Bronchial epithelial cell (primary cell): ENCODE results near the gene SLC1A2. TPM values are rescaled to one million over a fixed set of nuclear protein-coding genes. Genes with fewer than 3 reads are reported as not detected.

Source experiments
- DNase-seq: peaks from one replicate; pipeline ENCODE4 v3.0.0-alpha.2; 2010; ENCODE audit warnings: low read depth
- FAIRE-seq: peaks from 2 replicates; lab custom pipeline; 2011; peaks lifted over from hg19 to GRCh38; lab: Jason Lieb, UNC
- H3K27me3 ChIP-seq: 2 replicates; pipeline ENCODE4 v1.5.1; 2011; ENCODE audit warnings: low read length; ENCODE audit not compliant: control insufficient read depth, insufficient read depth
- H3K36me3 ChIP-seq: 2 replicates; pipeline ENCODE4 v1.5.1; 2011; ENCODE audit warnings: low read length; ENCODE audit not compliant: control insufficient read depth, insufficient read depth
- H3K4me3 ChIP-seq: 2 replicates; pipeline ENCODE4 v1.5.1; 2011; ENCODE audit warnings: mild to moderate bottlenecking, low read depth, low read length, control low read depth
- total RNA-seq: library from RNA; depleted of rRNA; stranded (reverse); fragments of >200 nt; gene quantifications from 2 replicates; pipeline ENCODE4 v1.2.1, GENCODE V29; 2014
- TF ChIP-seq, protein P1 (sequence below): IDR thresholded peaks from 2 replicates; pipeline ENCODE4 v1.5.1; 2011; ENCODE audit warnings: mild to moderate bottlenecking, moderate library complexity, low read length, control low read depth, inconsistent platforms; ENCODE audit not compliant: insufficient read depth, severe bottlenecking

Gene SLC1A2
- total RNA-seq, 1 donor from 2014 or later, result under 0.01 TPM

DNA sequence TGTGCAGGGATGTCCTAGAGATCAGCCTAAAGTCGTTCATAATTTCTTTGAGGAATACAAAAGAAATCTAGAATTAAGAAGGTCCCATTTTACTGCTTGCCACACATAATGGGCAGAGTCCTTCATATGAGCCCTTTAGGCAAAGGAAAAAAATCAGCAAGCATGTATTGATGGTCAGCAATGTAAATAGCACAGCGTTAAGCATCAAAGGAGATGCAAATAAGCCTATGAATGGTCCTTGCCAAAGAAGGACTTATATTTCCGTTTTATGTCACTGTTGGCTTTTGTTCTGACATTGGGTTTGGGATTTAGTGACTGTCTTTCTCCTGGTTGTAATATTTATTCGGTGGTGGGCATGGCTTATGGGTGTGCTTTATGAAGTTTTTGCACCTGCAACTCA is 210.6 kb downstream of the SLC1A2 start:
- no peak overlapping the region for H3K4me3 ChIP-seq
- FAIRE-seq (no peak), DNase-seq (no peak)
- H3K27me3 ChIP-seq, result no peaks in the 10 kb centered on the region
- TF ChIP-seq, protein P1, sequence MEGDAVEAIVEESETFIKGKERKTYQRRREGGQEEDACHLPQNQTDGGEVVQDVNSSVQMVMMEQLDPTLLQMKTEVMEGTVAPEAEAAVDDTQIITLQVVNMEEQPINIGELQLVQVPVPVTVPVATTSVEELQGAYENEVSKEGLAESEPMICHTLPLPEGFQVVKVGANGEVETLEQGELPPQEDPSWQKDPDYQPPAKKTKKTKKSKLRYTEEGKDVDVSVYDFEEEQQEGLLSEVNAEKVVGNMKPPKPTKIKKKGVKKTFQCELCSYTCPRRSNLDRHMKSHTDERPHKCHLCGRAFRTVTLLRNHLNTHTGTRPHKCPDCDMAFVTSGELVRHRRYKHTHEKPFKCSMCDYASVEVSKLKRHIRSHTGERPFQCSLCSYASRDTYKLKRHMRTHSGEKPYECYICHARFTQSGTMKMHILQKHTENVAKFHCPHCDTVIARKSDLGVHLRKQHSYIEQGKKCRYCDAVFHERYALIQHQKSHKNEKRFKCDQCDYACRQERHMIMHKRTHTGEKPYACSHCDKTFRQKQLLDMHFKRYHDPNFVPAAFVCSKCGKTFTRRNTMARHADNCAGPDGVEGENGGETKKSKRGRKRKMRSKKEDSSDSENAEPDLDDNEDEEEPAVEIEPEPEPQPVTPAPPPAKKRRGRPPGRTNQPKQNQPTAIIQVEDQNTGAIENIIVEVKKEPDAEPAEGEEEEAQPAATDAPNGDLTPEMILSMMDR, result no peak
- H3K36me3 ChIP-seq, result peaks cover 21% of the 10 kb centered on the region

DNA sequence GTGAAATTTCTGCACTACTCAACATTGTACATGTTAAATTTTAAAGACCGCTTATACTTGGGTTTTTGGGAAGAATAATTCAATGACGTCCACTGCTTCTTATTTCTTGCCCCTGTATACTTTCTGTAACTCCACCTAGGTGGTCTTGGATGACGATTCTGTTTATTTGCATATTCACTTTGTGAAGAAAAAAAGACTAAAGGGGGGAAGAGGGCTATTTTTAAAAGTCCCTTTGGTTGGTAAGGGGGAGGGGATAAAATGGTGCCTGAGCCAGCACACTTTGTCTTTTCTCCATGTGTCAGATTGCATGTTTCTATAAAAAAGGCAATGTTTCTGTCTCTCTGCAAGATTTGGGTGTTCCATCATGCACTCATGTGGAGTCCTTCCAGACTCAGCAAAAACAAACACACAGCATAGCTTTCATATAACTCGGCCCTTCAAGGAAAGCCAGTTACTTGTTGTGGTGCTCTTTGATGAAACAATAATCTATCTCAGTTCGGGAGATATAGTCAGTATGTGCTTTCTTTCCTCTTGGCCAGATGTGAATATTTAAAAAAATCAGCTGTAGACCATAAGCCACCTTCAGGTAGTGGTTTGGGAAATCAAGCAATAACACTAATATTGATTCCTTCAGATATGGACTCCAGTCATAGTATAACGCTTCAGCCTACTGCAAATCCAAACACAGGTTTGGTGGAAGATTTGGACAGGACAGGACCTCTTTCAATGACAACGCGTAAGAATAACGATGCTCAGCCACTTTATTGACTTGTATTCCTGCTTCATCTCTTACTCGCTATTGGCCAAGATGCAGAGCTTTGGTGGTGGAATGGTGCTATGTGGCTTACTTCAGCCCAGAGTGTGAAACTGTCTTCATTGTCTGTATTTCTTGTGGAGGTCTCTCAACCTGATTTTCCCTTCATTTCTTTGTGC is 211.6 kb downstream of the SLC1A2 start:
- peak; percentile 68 for FAIRE-seq
- no peak overlapping the region for H3K4me3 ChIP-seq
- H3K36me3 ChIP-seq, result peaks cover 19% of the 10 kb centered on the region
- H3K27me3 ChIP-seq, result no peaks in the 10 kb centered on the region
- no peak for DNase-seq
- TF ChIP-seq, protein P1, result no peak

DNA sequence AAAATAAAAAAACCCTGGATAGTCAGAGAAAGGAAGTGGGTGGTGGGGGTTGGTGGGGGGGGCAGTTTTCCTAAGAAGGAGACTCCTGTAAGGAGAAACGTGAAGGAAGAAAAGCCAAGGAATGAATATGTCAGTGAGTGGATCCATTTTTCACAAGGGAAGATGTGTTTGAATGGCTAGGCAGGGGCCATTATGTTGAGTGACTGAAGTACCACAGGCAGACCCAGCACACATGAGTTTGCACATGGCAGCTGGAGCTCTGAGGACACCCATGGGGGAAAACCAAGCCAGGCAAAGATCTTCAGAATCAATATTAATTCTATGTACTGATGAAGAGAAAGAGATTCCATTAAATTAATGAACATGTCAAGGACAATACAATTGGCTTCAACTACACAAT is 212.7 kb downstream of the SLC1A2 start:
- DNase-seq, result no peak
- no peaks in the 10 kb centered on the region for H3K27me3 ChIP-seq
- H3K4me3 ChIP-seq, result no peak overlapping the region
- TF ChIP-seq, protein P1, result no peak
- peaks cover 20% of the 10 kb centered on the region for H3K36me3 ChIP-seq
- no peak for FAIRE-seq

DNA sequence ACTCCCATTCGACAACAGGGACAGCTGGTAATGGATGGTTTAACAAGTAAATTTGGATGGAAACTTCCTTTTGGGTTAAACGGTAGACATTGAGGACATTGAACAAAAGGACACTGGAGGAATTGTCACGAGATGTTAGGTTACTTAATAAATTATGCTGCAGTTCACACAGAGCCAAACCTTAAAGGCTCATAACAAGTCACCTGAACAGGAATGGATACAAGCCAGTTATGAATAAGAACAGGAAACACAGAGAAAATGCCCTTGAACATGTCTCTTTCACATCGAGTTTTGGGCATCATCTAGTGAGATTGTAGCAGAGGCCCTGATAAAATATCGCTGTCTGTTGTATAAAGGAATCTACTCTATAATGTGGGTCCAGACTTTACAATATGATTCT is 214.7 kb downstream of the SLC1A2 start:
- peaks cover 21% of the 10 kb centered on the region for H3K36me3 ChIP-seq
- TF ChIP-seq, protein P1, result no peak
- DNase-seq, result no peak
- H3K4me3 ChIP-seq, result no peak overlapping the region
- H3K27me3 ChIP-seq, result no peaks in the 10 kb centered on the region
- FAIRE-seq, result no peak

Other genes with a start within 250 kb of the SLC1A2 start
- 3.1 and 5.3 TPM in 2 replicates for gene PAMR1, start 106.1 kb upstream of the SLC1A2 start, total RNA-seq
- gene FJX1, start 198.9 kb upstream of the SLC1A2 start, total RNA-seq, result 11.8 and 24.7 TPM in 2 replicates
- gene TRIM44, start 243.2 kb upstream of the SLC1A2 start, total RNA-seq, result 5.5 and 9.7 TPM in 2 replicates